ENCODE data around the gene MYBPH. TPM values are rescaled to one million over a fixed set of nuclear protein-coding genes. Genes with fewer than 3 reads are reported as not detected.

Gene MYBPH
- total and polyA plus RNA-seq, 10 of the 15 experiments (the other 5 are each of a cell fraction or from before 2014, with no cell fraction given) = 0.06 to 0.10 TPM; not detected in 8

- TF ChIP-seq E2F8 (IDR thresholded peaks at IDR 0.05; ENCODE audit: low read depth, partially characterized antibody) = no peak
Measured at GRCh38 chr1:203202431-203203245, 27.0 kb upstream of the MYBPH start (continued).

- TF ChIP-seq HDAC2 (IDR thresholded peaks at IDR 0.05) = no peak
- no peak for TF ChIP-seq SRF (IDR thresholded peaks at IDR 0.05; ENCODE audit: low read depth in 2 of 2, low read length in 2 of 2)
- TF ChIP-seq CREM (IDR thresholded peaks at IDR 0.05; ENCODE audit: low read depth) = no peak
- TF ChIP-seq ZNF687 (IDR thresholded peaks at IDR 0.05) = no peak
- no peak for TF ChIP-seq RAD21 (IDR thresholded peaks at IDR 0.05; ENCODE audit: insufficient read depth, low read depth, low read length)
- no peak for TF ChIP-seq NR2F1 (conservative IDR thresholded peaks at IDR 0.05)
- TF ChIP-seq GATAD2B (conservative IDR thresholded peaks at IDR 0.05; ENCODE audit: low read depth) = no peak
- no peak for TF ChIP-seq NR2C2 (IDR thresholded peaks at IDR 0.05; ENCODE audit: borderline replicate concordance, control insufficient read depth, insufficient read length, low read depth)
- no peak for TF ChIP-seq BRCA1 (IDR thresholded peaks at IDR 0.05; ENCODE audit: low read depth, low read length)
- TF ChIP-seq ETV6 (conservative IDR thresholded peaks at IDR 0.05 in 1 of 2, IDR thresholded peaks at IDR 0.05 in 1 of 2; ENCODE audit: borderline replicate concordance in 1 of 2, low read depth in 1 of 2) = no peak
- H2AFZ ChIP-seq (ENCODE audit: control insufficient read depth, low read depth, low read length) = no peak overlapping the region
- FAIRE-seq = no peak
- H3K4me2 ChIP-seq (ENCODE audit: control insufficient read depth, insufficient read depth) = no peak overlapping the region
- H3K27ac ChIP-seq (ENCODE audit: control insufficient read depth, insufficient read depth) = no peak overlapping the region
- no peak for DNase-seq (ENCODE audit: low read depth, low spot score)
- H3K9me3 ChIP-seq (replicated peaks; ENCODE audit: control insufficient read depth, insufficient read depth, low read length) = no peaks in the 10 kb centered on the region
- H4K20me1 ChIP-seq (ENCODE audit: control insufficient read depth, insufficient read depth) = no peaks in the 10 kb centered on the region; the same call in 1 of the 2 replicates
- no peak overlapping the region for H3K4me3 ChIP-seq
- no peaks in the 10 kb centered on the region for H3K36me3 ChIP-seq (ENCODE audit: control insufficient read depth in 2 of 2, insufficient read depth in 2 of 2, low read length in 1 of 2)
- RAD21 ChIA-PET (ENCODE audit: unreplicated experiment) = interaction anchor here (0.7 kb wide), 1 partner anchor 1652 kb away, joined by 3 read pairs; no protein-coding TSS in a partner anchor
- no peak for ATAC-seq
- POLR2A ChIA-PET = no interaction called here
- SMC1A ChIA-PET (ENCODE audit: uncharacterized antibody, unreplicated experiment) = interaction anchor here (1.2 to 1.6 kb wide), 2 partner anchors 8 to 17 kb away, joined by 3 to 4 read pairs; no protein-coding TSS in a partner anchor
- H3K4me1 ChIP-seq (ENCODE audit: control insufficient read depth, insufficient read depth, low read length) = no peaks in the 10 kb centered on the region
- WGBS (ENCODE audit: insufficient coverage, insufficient replicate concordance, low lambda C conversion rate, missing lambda C conversion rate) = 44% methylated on average over 10 of the region's 10 CpGs
- peaks cover 0 to 5% of the 10 kb centered on the region in 2 experiments; a peak in 3 of 4 replicates for H3K27me3 ChIP-seq (replicated peaks in 1 of 2; ENCODE audit: control insufficient read depth in 2 of 2, insufficient read depth in 2 of 2, low read length in 1 of 2)
- in situ Hi-C loops (cut with MboI) = no loop called here
- intact Hi-C loops (cut with micrococcal nuclease; ENCODE audit: unreplicated experiment) = no loop called here
- H3K9ac ChIP-seq (ENCODE audit: control insufficient read depth, insufficient read depth, low read length) = no peak overlapping the region
- no peaks in the 10 kb centered on the region for H3K79me2 ChIP-seq (ENCODE audit: control insufficient read depth, insufficient read depth, low read length)
- CTCF ChIA-PET = no interaction called here
- BruUV-seq (replicated peaks) = no TSS peak
Measured at GRCh38 chr1:203201516-203202205, 26.0 kb upstream of the MYBPH start.
